HCT116 (cell line): Measurements from ENCODE around the gene TMEM132D. TPM values are rescaled to one million over a fixed set of nuclear protein-coding genes. Genes with fewer than 3 reads are reported as not detected.

Experiments
- ATAC-seq: fragments of 200-7000 bp; cut with Tn5 transposase; 2 replicates; pipeline ENCODE4 v1.9.1; 2020; ENCODE audit warnings: mild to moderate bottlenecking, moderate library complexity
- BruUV-seq: library from RNA; stranded (reverse); fragments of 400-500 nt; replicated peaks from 2 replicates; lab custom pipeline; 2021; lab: Mats Ljungman, UMichigan
- CTCF ChIA-PET: fragments of 300-600 bp; sonication (Branson Sonifier 250); formaldehyde crosslinking; loops from one replicate; lab custom pipeline; 2021; ENCODE audit warnings: antibody characterized with exemption; lab: Charles Lee
- POLR2A ChIA-PET: fragments of 300-600, 350-600 bp; sonication (Branson Sonifier 250); formaldehyde crosslinking; loops from one replicate; lab custom pipeline; 2021; ENCODE audit warnings: antibody characterized with exemption; lab: Charles Lee
- RAD21 ChIA-PET, 2 experiments: fragments of 300-600 bp; sonication (Branson Sonifier 250); formaldehyde crosslinking; loops; one replicate each; lab custom pipeline; 2023; ENCODE audit warnings: low total read pairs in 2 of 2; ENCODE audit not compliant: uncharacterized antibody in 2 of 2, unreplicated experiment in 2 of 2, low non-redundant PET in 1 of 2; lab: Charles Lee
- DNase-seq: peaks from one replicate; pipeline ENCODE4 v3.0.0-alpha.2; 2010; ENCODE audit warnings: low read depth, low spot score
- H2AFZ ChIP-seq: fragments of 200-600 bp; shearing (Covaris generic), sonication (generic); 2 replicates; pipeline ENCODE4 v1.6.1; 2017; ENCODE audit warnings: low read depth, mixed run types, mixed read lengths, antibody characterized with exemption, low read length; ENCODE audit not compliant: poor library complexity, severe bottlenecking
- H3K27ac ChIP-seq: 2 replicates; pipeline ENCODE4 v1.5.1; 2012; ENCODE audit warnings: low read depth, low read length
- H3K27me3 ChIP-seq: fragments of 200-600 bp; sonication (generic); 2 replicates; pipeline ENCODE4 v1.6.1; 2016; ENCODE audit warnings: mixed run types, low read length, mixed read lengths; ENCODE audit not compliant: insufficient read depth
- H3K36me3 ChIP-seq, 2 experiments: fragments of 200-500 bp in 1 of 2; fragments of 200-600 bp in 1 of 2; sonication (Bioruptor generic) in 1 of 2; sonication (generic) in 1 of 2; 2 replicates each; pipeline versions ENCODE4 v1.5.1 to v1.6.1; 2014 to 2016; ENCODE audit warnings: low read length in 2 of 2, inconsistent platforms in 1 of 2, mixed read lengths in 1 of 2, mixed run types in 1 of 2; ENCODE audit not compliant: insufficient read depth in 2 of 2, control insufficient read depth in 1 of 2
- H3K4me1 ChIP-seq, 2 experiments: fragments of 200-600 bp in 1 of 2; sonication (generic) in 1 of 2; 2 replicates each; pipeline versions ENCODE4 v1.5.1 to v1.6.1; 2012 to 2017; ENCODE audit warnings: low read length in 2 of 2, inconsistent platforms in 1 of 2, mild to moderate bottlenecking in 1 of 2, mixed read lengths in 1 of 2, mixed run types in 1 of 2, moderate library complexity in 1 of 2; ENCODE audit not compliant: insufficient read depth in 2 of 2, control insufficient read depth in 1 of 2
- H3K4me2 ChIP-seq: fragments of 200-600 bp; sonication (generic); 2 replicates; pipeline ENCODE4 v1.6.1; 2017; ENCODE audit warnings: mixed run types, low read length, mixed read lengths
- H3K4me3 ChIP-seq, 2 experiments: fragments of 200-600 bp in 1 of 2; sonication (generic) in 1 of 2; replicated peaks in 1 of 2; 2 replicates each; pipeline ENCODE4 v1.5.1; 2011 to 2016; ENCODE audit warnings: low read length in 2 of 2, control low read depth in 1 of 2, low read depth in 1 of 2, mild to moderate bottlenecking in 1 of 2, mixed read lengths in 1 of 2, mixed run types in 1 of 2
- H3K79me2 ChIP-seq: fragments of 200-600 bp; sonication (generic); 2 replicates; pipeline ENCODE4 v1.6.1; 2017; ENCODE audit warnings: mild to moderate bottlenecking, mixed run types, low read length, moderate library complexity, mixed read lengths; ENCODE audit not compliant: insufficient read depth
- H3K9ac ChIP-seq: fragments of 200-600 bp; sonication (generic); 2 replicates; pipeline ENCODE4 v1.6.1; 2016; ENCODE audit warnings: low read length, mixed read lengths
- H3K9me2 ChIP-seq: fragments of 200-600 bp; sonication (generic), shearing (Covaris generic); 2 replicates; pipeline ENCODE4 v1.6.1; 2017; ENCODE audit warnings: mixed run types, mild to moderate bottlenecking, moderate library complexity; ENCODE audit not compliant: insufficient read depth
- H3K9me3 ChIP-seq, 2 experiments: fragments of 200-500 bp in 1 of 2; fragments of 200-600 bp in 1 of 2; sonication (Bioruptor generic) in 1 of 2; sonication (generic) in 1 of 2; 2 replicates each; pipeline ENCODE4 v1.6.1; 2014 to 2017; ENCODE audit warnings: low read length in 2 of 2, mixed read lengths in 2 of 2, inconsistent platforms in 1 of 2, low read depth in 1 of 2, mild to moderate bottlenecking in 1 of 2, mixed run types in 1 of 2, moderate library complexity in 1 of 2; ENCODE audit not compliant: control insufficient read depth in 1 of 2, insufficient read depth in 1 of 2
- H4K20me1 ChIP-seq: fragments of 200-600 bp; sonication (generic), shearing (Covaris generic); 2 replicates; pipeline ENCODE4 v1.6.1; 2017; ENCODE audit warnings: mixed run types, mild to moderate bottlenecking, moderate library complexity; ENCODE audit not compliant: insufficient read depth
- ATF3 ChIP-seq: IDR thresholded peaks from 2 replicates; pipeline ENCODE4 v1.6.1; 2012
- CBX3 ChIP-seq: IDR thresholded peaks from 2 replicates; pipeline ENCODE4 v1.6.1; 2012; ENCODE audit warnings: low read depth
- CTCF ChIP-seq, 3 experiments: fragments of 200-600 bp in 1 of 3; sonication (generic) in 1 of 3; IDR thresholded peaks in 2 of 3; conservative IDR thresholded peaks in 1 of 3; 2 replicates each; pipeline ENCODE4 v1.5.1; 2012 to 2017; ENCODE audit warnings: low read depth in 2 of 3, low read length in 2 of 3, antibody characterized with exemption in 1 of 3, borderline replicate concordance in 1 of 3, control low read depth in 1 of 3, mild to moderate bottlenecking in 1 of 3, mixed read lengths in 1 of 3, mixed run types in 1 of 3, moderate library complexity in 1 of 3; ENCODE audit not compliant: insufficient read depth in 1 of 3
- EGR1 ChIP-seq: IDR thresholded peaks from 2 replicates; pipeline ENCODE4 v1.6.1; 2012; ENCODE audit warnings: low read depth
- EZH2 ChIP-seq: fragments of 200-600 bp; sonication (generic); IDR thresholded peaks from 2 replicates; pipeline ENCODE4 v1.6.1; 2017; ENCODE audit warnings: antibody characterized with exemption, mixed run types
- FOSL1 ChIP-seq: IDR thresholded peaks from 2 replicates; pipeline ENCODE4 v1.6.1; 2012; ENCODE audit warnings: low read depth
- MAX ChIP-seq: IDR thresholded peaks from 2 replicates; pipeline ENCODE4 v1.6.1; 2012
- POLR2A ChIP-seq: IDR thresholded peaks from 2 replicates; pipeline ENCODE4 v1.7.0; 2011; ENCODE audit warnings: borderline replicate concordance; ENCODE audit not compliant: insufficient read depth, insufficient read length; ENCODE audit errors: extremely low read depth
- POLR2AphosphoS5 ChIP-seq: IDR thresholded peaks from 2 replicates; pipeline ENCODE4 v1.6.1; 2011; ENCODE audit warnings: mild to moderate bottlenecking, low read depth, low read length, moderate library complexity
- SIN3A ChIP-seq: IDR thresholded peaks from 2 replicates; pipeline ENCODE4 v1.6.1; 2012; ENCODE audit warnings: low read depth
- SP1 ChIP-seq: IDR thresholded peaks from 2 replicates; pipeline ENCODE4 v1.6.1; 2012; ENCODE audit warnings: low read depth
- TCF7L2 ChIP-seq: IDR thresholded peaks from 2 replicates; pipeline ENCODE4 v1.7.0; 2011; ENCODE audit warnings: borderline replicate concordance, inconsistent platforms; ENCODE audit not compliant: insufficient read depth, insufficient read length; ENCODE audit errors: extremely low read depth
- ZNF274 ChIP-seq: fragments of 200-500 bp; sonication (Bioruptor generic); IDR thresholded peaks from 2 replicates; pipeline ENCODE4 v1.6.1; 2014; ENCODE audit warnings: mild to moderate bottlenecking, low read depth, low read length, inconsistent platforms
- intact Hi-C: fragments of 100-400 bp; cut with micrococcal nuclease; formaldehyde crosslinking; loops from 2 replicates; pipeline ENCODE4 v1.10.0; 2022
- total RNA-seq: library from RNA; stranded (reverse); gene quantifications from one replicate; pipeline ENCODE4 v1.2.1, GENCODE V29; 2021; ENCODE audit not compliant: unreplicated experiment

TMEM132D gene
- total RNA-seq, 1 experiment from 2014 or later, result not detected

GRCh38 chr12:129927316-129927900 lies 23.6 kb upstream of the TMEM132D start:
- Histone ChIP-seq H3K9ac (no peak overlapping the region), H3K27ac (no peak overlapping the region), H2AFZ (no peak overlapping the region), H3K9me3 (peaks cover 8 to 10% of the 10 kb centered on the region in 2 experiments; a peak in 2 of 4 replicates), H3K9me2 (no peaks in the 10 kb centered on the region), H3K36me3 (no peaks in the 10 kb centered on the region), H3K4me3 (no peak overlapping the region), H4K20me1 (no peaks in the 10 kb centered on the region), H3K4me2 (no peak overlapping the region), H3K27me3 (no peaks in the 10 kb centered on the region), H3K79me2 (no peaks in the 10 kb centered on the region), H3K4me1 (no peaks in the 10 kb centered on the region)
- no peak for ATAC-seq
- no peak for DNase-seq
- intact Hi-C loops, result no loop called here
- ChIA-PET POLR2A (no interaction called here), RAD21 (no interaction called here), CTCF (no interaction called here)
- no TSS peak for BruUV-seq
- no peak for TF ChIP-seq MAX
- no peak for TF ChIP-seq SP1
- TF ChIP-seq SIN3A, result no peak
- no peak for TF ChIP-seq EGR1
- TF ChIP-seq POLR2A, result no peak
- no peak for TF ChIP-seq TCF7L2
- TF ChIP-seq EZH2, result no peak
- no peak for TF ChIP-seq ZNF274
- no peak for TF ChIP-seq POLR2AphosphoS5
- no peak for TF ChIP-seq CBX3
- TF ChIP-seq CTCF (IDR thresholded peaks at IDR 0.05 in 2 of 3, conservative IDR thresholded peaks at IDR 0.05 in 1 of 3; ENCODE audit: borderline replicate concordance in 1 of 3, insufficient read depth in 1 of 3, low read depth in 2 of 3, low read length in 2 of 3), result no peak
- TF ChIP-seq ATF3, result no peak
- no peak for TF ChIP-seq FOSL1
